ENCODE data around the gene AGBL4. TPM values are rescaled to one million over a fixed set of nuclear protein-coding genes. Genes with fewer than 3 reads are reported as not detected.

The AGBL4 gene
- total RNA-seq, 1 donor from 2014 or later: not detected

DNA sequence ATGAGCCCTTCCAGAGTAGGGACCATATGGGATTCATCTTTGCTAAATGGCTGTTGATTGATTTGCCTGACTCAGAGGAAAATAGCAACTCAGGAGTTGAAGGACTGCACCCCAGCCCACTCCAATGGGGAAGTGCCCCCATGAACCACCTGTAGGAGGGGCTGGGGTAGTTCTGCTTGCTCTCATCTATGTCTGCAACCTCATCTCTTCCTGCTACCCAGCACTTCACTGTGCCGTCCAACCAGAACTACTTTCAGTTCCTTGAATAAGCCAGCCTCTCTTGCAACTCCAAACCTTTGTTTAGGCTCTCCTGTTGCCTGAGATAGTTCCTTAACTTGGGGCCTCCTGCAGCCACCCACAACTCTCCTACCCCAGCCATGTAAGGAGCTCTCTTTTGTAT, 1273.6 kb downstream of the AGBL4 start:
- no peaks in the 10 kb centered on the region for H3K9me3 Mint-ChIP-seq
- H3K36me3 Mint-ChIP-seq (ENCODE audit: low read depth): peaks cover 3% of the 10 kb centered on the region
- no peak for DNase-seq (ENCODE audit: low spot score)
- H3K4me3 Mint-ChIP-seq: no peak overlapping the region
- no peak overlapping the region for H3K27ac Mint-ChIP-seq
- intact Hi-C loops (cut with micrococcal nuclease): no loop called here
- no peaks in the 10 kb centered on the region for H3K27me3 Mint-ChIP-seq (ENCODE audit: insufficient read depth)
- no peaks in the 10 kb centered on the region for H3K4me1 Mint-ChIP-seq (ENCODE audit: low read depth)

DNA sequence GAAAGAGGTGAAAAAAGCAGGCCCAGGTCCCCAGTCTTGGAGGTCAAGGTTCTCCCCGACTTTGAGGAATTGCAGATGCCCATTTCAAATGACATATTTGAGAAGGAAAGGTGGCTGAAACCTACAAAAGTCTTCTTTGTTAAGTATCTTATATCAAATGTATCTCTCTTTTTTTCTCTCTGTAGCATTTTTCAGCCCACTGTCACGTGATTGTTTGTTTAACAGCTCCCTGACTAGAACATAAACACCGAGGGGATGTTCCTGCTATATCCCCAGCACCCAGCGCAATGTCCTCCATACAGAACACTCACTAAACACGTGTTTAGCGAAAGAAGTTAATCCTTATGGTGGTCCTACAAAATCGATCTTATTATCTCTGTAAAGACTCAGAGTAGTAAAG, 1274.7 kb downstream of the AGBL4 start:
- Mint-ChIP-seq H3K4me3 (no peak overlapping the region), H3K4me1 (ENCODE audit: low read depth) (no peaks in the 10 kb centered on the region), H3K36me3 (ENCODE audit: low read depth) (peaks cover 3% of the 10 kb centered on the region), H3K27ac (no peak overlapping the region), H3K9me3 (no peaks in the 10 kb centered on the region), H3K27me3 (ENCODE audit: insufficient read depth) (no peaks in the 10 kb centered on the region)
- intact Hi-C loops (cut with micrococcal nuclease): no loop called here
- DNase-seq (ENCODE audit: low spot score): no peak

DNA sequence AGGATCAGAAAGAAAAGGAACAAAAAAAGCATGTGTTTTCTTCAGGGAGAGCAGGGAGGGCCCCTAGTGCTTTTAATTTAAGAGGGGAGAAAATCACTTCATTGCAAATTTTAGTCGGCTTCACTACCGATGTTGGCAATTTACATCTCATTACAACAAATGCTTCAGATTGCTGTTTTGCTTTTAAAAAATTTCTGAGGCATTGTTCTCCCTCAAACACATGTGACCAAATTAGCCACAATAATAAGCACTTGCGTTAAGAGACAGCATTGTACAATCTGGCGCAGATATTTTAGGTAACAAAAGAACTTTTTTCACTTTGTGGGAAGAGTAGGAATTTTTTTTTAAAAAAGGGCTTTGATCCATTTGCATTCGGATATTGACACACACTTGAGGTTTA, 1276.8 kb downstream of the AGBL4 start:
- Mint-ChIP-seq H3K27me3 (ENCODE audit: insufficient read depth) (no peaks in the 10 kb centered on the region), H3K9me3 (no peaks in the 10 kb centered on the region), H3K36me3 (ENCODE audit: low read depth) (peaks cover 3% of the 10 kb centered on the region), H3K4me1 (ENCODE audit: low read depth) (no peaks in the 10 kb centered on the region), H3K27ac (no peak overlapping the region), H3K4me3 (no peak overlapping the region)
- intact Hi-C loops (cut with micrococcal nuclease): no loop called here
- no peak for DNase-seq (ENCODE audit: low spot score)

DNA sequence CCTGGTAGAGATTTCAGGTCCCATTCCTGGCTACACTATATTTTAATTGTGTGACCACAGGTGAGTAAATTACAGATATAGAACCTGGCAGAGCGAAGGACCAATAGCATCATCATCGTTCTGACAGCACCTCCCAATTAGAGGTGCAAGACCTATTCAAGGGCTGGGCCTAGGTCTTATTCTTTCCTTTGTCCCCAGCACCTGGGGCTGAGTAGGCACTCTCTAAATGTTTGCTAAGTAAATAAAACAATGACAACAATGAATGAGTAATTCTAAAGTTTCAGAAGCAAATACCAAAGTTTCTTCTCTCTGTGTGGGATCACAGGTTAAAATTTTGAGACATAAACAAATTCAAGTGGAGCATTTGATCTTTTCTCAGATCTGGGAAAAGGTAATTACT, 1279.7 kb downstream of the AGBL4 start:
- Mint-ChIP-seq H3K27me3 (ENCODE audit: insufficient read depth) (no peaks in the 10 kb centered on the region), H3K36me3 (ENCODE audit: low read depth) (peaks cover 7% of the 10 kb centered on the region), H3K27ac (no peak overlapping the region), H3K4me3 (no peak overlapping the region), H3K4me1 (ENCODE audit: low read depth) (no peaks in the 10 kb centered on the region), H3K9me3 (no peaks in the 10 kb centered on the region)
- no peak for DNase-seq (ENCODE audit: low spot score)
- intact Hi-C loops (cut with micrococcal nuclease): no loop called here

DNA sequence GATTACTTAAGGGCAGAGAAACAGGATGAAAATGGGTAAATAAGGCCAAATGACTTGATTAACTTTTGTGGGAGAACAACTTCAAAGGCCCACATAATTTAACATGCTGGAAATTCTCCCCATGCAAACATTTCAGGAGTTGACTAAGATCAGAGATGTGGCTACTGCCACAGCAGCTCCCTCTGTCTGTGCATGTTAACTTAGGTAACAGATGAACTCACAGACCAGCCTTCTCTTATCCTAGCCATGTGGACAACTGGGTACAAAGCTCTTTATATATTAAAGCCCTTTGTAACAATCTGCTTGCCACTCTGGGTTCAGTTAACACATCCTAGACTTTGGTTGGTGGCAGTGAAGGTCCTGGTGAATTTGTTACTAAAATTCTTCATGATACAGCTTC, 1280.3 kb downstream of the AGBL4 start:
- intact Hi-C loops (cut with micrococcal nuclease): no loop called here
- Mint-ChIP-seq H3K27ac (no peak overlapping the region), H3K36me3 (ENCODE audit: low read depth) (peaks cover 9% of the 10 kb centered on the region), H3K27me3 (ENCODE audit: insufficient read depth) (no peaks in the 10 kb centered on the region), H3K4me1 (ENCODE audit: low read depth) (no peaks in the 10 kb centered on the region), H3K4me3 (no peak overlapping the region), H3K9me3 (no peaks in the 10 kb centered on the region)
- DNase-seq (ENCODE audit: low spot score): no peak

DNA sequence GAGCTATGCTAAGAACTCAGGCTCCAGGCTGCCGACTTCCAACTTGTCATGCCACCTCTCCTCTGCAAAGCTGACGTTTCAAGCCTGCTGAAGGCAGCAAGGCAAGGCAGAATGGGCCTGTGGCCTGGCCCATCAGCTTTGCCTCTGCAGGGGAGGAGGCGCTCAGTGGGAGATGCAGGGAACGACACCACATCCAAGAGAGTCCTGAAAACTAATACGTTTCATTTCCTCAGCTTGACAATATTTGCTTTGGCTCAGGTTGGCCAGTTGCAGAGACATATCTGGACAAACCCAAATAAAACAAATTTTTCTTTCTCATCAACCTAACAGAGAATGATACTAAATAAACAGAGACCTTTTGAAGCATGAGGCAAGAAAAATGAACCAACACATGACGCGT, 1282.4 kb downstream of the AGBL4 start:
- Mint-ChIP-seq H3K9me3 (no peaks in the 10 kb centered on the region), H3K4me3 (no peak overlapping the region), H3K36me3 (ENCODE audit: low read depth) (peaks cover 6% of the 10 kb centered on the region), H3K4me1 (ENCODE audit: low read depth) (no peaks in the 10 kb centered on the region), H3K27me3 (ENCODE audit: insufficient read depth) (no peaks in the 10 kb centered on the region), H3K27ac (no peak overlapping the region)
- intact Hi-C loops (cut with micrococcal nuclease): no loop called here
- DNase-seq (ENCODE audit: low spot score): no peak

DNA sequence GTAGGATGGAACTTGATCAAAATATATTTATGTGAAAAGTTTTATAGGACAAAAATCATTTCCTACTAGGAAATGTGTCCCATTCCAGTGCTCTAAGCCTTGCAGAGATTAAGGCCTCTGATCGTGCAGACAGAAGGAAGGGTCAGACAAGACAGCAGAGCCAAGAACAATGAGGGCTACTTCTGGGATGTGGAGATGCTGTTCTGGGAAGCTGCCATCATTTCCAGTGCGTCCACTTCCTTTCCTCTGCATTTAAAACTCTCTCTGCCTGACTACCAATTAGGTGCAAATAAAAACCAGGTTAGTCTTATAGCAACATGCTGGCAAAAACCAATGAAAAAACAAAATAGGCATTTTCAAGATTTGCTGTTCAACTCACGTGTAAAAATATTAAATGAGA, 1283.1 kb downstream of the AGBL4 start:
- no peak for DNase-seq (ENCODE audit: low spot score)
- H3K4me1 Mint-ChIP-seq (ENCODE audit: low read depth): no peaks in the 10 kb centered on the region
- no peak overlapping the region for H3K4me3 Mint-ChIP-seq
- no peaks in the 10 kb centered on the region for H3K9me3 Mint-ChIP-seq
- H3K27me3 Mint-ChIP-seq (ENCODE audit: insufficient read depth): no peaks in the 10 kb centered on the region
- intact Hi-C loops (cut with micrococcal nuclease): no loop called here
- H3K36me3 Mint-ChIP-seq (ENCODE audit: low read depth): peaks cover 6% of the 10 kb centered on the region
- no peak overlapping the region for H3K27ac Mint-ChIP-seq

DNA sequence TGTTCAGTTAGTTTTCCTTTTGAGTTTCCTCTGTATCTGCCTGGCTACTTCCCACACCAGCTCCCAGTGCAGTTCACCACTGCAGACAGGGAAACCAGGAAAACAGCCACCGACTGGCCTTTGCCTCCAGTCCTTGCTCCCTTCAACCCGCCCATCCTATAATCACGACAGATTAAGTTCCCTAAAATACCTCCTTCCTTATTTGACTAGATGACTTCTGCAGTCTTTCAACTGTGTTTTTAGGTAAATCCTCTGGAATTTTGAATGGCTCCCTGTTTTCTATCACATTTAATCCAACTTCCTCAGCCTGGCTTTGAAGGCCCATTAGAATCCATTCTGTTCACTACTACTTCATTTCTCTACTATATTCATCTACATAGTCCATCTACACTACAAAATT, 1284.7 kb downstream of the AGBL4 start:
- intact Hi-C loops (cut with micrococcal nuclease): no loop called here
- no peaks in the 10 kb centered on the region for H3K27me3 Mint-ChIP-seq (ENCODE audit: insufficient read depth)
- no peak overlapping the region for H3K4me3 Mint-ChIP-seq
- no peak overlapping the region for H3K27ac Mint-ChIP-seq
- H3K9me3 Mint-ChIP-seq: no peaks in the 10 kb centered on the region
- no peaks in the 10 kb centered on the region for H3K4me1 Mint-ChIP-seq (ENCODE audit: low read depth)
- DNase-seq (ENCODE audit: low spot score): no peak
- H3K36me3 Mint-ChIP-seq (ENCODE audit: low read depth): peaks cover 9% of the 10 kb centered on the region

DNA sequence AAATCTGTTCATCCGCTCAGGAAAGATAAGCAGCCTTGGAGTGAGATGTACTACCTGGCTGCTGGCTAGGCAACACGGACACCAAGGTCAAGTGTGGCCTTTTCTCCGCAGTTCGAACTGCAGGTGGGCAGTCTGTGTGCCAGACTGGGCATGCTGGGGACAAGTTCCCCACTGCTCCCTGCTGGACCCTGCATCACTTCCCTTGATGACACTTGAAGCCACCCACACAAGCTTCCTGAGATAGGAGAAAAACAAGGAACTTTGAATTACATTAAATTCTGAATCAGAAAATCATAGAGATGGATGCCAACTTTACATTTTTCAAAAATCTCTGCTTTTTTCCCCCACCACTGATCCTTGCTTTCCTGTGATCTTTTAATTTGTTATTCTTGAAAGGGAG, 1285.4 kb downstream of the AGBL4 start:
- no peaks in the 10 kb centered on the region for H3K27me3 Mint-ChIP-seq (ENCODE audit: insufficient read depth)
- no peak overlapping the region for H3K4me3 Mint-ChIP-seq
- peaks cover 9% of the 10 kb centered on the region for H3K36me3 Mint-ChIP-seq (ENCODE audit: low read depth)
- no peaks in the 10 kb centered on the region for H3K4me1 Mint-ChIP-seq (ENCODE audit: low read depth)
- H3K27ac Mint-ChIP-seq: no peak overlapping the region
- intact Hi-C loops (cut with micrococcal nuclease): no loop called here
- no peaks in the 10 kb centered on the region for H3K9me3 Mint-ChIP-seq
- no peak for DNase-seq (ENCODE audit: low spot score)

DNA sequence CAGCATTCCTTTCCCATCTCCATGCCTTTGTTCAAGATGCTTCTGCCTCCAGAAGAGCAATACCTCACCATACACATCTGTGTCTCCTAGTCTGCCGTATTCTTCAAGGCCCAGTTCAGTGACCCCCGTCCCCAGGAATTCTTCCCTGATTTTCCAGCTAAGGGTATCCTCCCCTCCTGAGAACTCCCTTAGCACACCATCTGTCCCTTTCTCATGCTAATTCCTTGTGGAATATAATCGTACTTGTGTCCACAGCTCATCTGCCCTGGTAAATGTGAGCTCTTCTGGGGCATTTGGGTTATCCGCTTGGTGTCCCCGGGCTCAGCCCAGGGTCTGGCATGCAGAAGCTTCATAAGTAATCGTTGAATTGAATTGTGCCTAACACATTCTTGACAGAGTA, 1288.0 kb downstream of the AGBL4 start:
- no peaks in the 10 kb centered on the region for H3K27me3 Mint-ChIP-seq (ENCODE audit: insufficient read depth)
- intact Hi-C loops (cut with micrococcal nuclease): no loop called here
- no peaks in the 10 kb centered on the region for H3K9me3 Mint-ChIP-seq
- no peak for DNase-seq (ENCODE audit: low spot score)
- no peaks in the 10 kb centered on the region for H3K4me1 Mint-ChIP-seq (ENCODE audit: low read depth)
- no peak overlapping the region for H3K4me3 Mint-ChIP-seq
- H3K27ac Mint-ChIP-seq: no peak overlapping the region
- H3K36me3 Mint-ChIP-seq (ENCODE audit: low read depth): peaks cover 9% of the 10 kb centered on the region

DNA sequence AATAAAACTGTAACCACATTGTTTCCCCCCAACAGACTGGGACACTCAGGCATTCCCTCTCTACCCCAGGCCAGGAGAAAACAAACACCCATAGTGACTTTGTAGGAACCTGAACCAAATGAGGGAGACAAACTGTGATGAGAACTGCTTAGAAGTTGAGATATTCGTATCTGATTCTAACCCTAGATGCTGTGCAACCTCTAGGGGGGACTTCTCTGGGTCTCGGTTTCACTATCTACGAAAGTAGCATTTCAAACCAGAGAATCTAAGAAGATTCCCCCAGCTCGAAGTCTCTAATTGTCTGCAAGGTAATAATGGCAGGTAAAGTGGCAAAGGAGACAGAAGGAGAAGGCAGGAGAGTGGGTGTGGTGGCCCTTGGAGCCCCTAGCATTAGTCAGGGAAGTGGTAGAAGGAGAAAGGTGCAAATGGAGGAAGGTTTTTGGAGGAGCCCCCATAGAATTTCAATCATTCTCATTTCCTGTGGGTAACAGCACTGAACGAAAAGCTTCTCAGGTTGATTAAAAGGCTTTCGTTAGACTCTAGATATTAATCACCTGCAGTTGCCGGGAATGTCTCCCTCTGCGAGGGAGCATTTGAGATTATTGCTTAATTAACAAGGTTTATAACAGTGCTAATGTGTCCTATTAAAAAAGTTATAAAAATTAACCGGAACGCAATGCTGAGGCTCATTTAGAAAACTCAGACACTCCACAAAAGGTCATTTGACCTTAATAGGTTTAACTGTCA, 1293.4 kb downstream of the AGBL4 start:
- no peaks in the 10 kb centered on the region for H3K9me3 Mint-ChIP-seq
- no peak overlapping the region for H3K4me3 Mint-ChIP-seq
- H3K27me3 Mint-ChIP-seq (ENCODE audit: insufficient read depth): no peaks in the 10 kb centered on the region
- H3K27ac Mint-ChIP-seq: no peak overlapping the region
- intact Hi-C loops (cut with micrococcal nuclease): no loop called here
- no peaks in the 10 kb centered on the region for H3K4me1 Mint-ChIP-seq (ENCODE audit: low read depth)
- H3K36me3 Mint-ChIP-seq (ENCODE audit: low read depth): peaks cover 3% of the 10 kb centered on the region
- no peak for DNase-seq (ENCODE audit: low spot score)

DNA sequence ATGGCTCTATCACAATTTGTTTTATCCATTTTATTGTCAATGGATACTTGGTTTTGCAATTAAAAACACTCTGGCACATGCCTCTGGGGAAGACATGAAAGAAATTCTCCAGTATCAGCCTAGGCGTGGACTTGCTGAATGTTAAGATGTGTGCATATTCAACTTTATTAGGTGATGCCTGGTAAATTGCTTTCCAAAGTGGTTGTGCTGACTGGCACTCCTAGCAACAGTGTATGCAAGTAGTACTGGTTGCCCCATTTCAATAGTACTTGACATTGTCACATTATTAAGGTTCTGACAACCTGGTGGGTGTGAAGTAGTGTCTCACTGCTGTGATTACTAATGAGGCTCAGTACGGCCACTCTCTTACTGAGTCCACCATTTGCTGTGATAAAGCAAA, 1295.2 kb downstream of the AGBL4 start:
- Mint-ChIP-seq H3K27ac (no peak overlapping the region), H3K4me1 (ENCODE audit: low read depth) (no peaks in the 10 kb centered on the region), H3K9me3 (no peaks in the 10 kb centered on the region), H3K4me3 (no peak overlapping the region), H3K36me3 (ENCODE audit: low read depth) (no peaks in the 10 kb centered on the region), H3K27me3 (ENCODE audit: insufficient read depth) (no peaks in the 10 kb centered on the region)
- no peak for DNase-seq (ENCODE audit: low spot score)
- intact Hi-C loops (cut with micrococcal nuclease): no loop called here

DNA sequence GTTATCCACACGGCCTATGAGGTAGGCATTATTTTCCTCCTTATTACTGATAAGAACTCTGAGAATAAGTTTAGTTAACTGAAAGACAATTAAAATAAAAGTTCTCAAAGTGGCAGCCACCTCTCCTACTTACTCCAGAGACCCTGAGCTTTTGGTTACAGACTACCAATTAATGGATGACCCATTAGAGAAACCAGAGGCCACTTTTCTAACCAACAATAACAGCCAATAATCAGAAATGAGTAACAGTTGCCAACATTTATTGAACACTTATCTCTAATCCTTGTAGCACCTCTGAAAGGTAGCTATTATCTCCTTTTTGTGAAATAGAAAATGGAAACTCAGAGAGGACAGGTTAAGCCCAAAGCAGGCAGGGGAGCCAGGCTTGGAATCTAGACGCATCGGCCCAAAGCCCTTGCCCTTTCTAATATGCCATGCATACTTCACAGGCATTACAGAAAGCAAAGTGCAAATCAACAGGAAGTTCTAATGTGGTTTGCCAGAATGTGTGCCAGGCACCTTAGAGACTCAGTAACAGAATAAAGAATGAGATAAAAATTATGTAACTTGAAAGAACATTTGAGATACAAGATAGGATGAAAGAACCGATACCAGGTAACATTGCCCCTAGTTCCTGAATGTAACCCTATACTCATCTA, 1297.1 kb downstream of the AGBL4 start:
- no peak for DNase-seq (ENCODE audit: low spot score)
- Mint-ChIP-seq H3K4me1 (ENCODE audit: low read depth) (no peaks in the 10 kb centered on the region), H3K36me3 (ENCODE audit: low read depth) (no peaks in the 10 kb centered on the region), H3K4me3 (no peak overlapping the region), H3K27ac (no peak overlapping the region), H3K9me3 (no peaks in the 10 kb centered on the region), H3K27me3 (ENCODE audit: insufficient read depth) (no peaks in the 10 kb centered on the region)
- intact Hi-C loops (cut with micrococcal nuclease): no loop called here

DNA sequence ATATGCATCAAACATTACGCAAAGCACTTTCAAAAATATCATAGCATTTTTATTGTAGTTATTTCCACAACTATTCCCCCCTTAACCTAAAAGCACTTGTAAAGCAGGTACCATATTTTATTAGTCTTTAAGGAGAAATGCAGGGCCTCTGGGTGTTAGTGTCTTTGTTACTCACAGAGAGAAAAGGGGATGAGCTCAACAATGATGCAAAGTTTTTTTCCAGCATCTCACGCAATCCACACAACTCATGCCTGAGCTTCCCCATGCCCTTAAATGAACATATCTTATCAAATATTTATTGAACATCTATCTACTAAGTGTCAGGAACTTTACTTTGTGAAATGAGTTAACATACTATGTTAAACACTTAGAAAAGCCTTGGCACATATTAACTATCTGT, 1297.6 kb downstream of the AGBL4 start:
- no peak for DNase-seq (ENCODE audit: low spot score)
- H3K36me3 Mint-ChIP-seq (ENCODE audit: low read depth): no peaks in the 10 kb centered on the region
- H3K27ac Mint-ChIP-seq: no peak overlapping the region
- H3K9me3 Mint-ChIP-seq: no peaks in the 10 kb centered on the region
- intact Hi-C loops (cut with micrococcal nuclease): no loop called here
- H3K4me3 Mint-ChIP-seq: no peak overlapping the region
- no peaks in the 10 kb centered on the region for H3K4me1 Mint-ChIP-seq (ENCODE audit: low read depth)
- no peaks in the 10 kb centered on the region for H3K27me3 Mint-ChIP-seq (ENCODE audit: insufficient read depth)

Data from activated T-helper 1 cell treated with anti-CD3 and anti-CD28 coated beads, Interleukin-12 subunit alpha, Interleukin-12 subunit beta, Interleukin-2, Interleukin-4 antibody, amounts not matched to agents 30 ng/mL and 10 ng/mL and 1 ng/mL, durations not matched to agents 14 hours and 24 hours and 36 hours (primary cell).